ENCODE results near the gene PRPF6. TPM values are rescaled to one million over a fixed set of nuclear protein-coding genes. Genes with fewer than 3 reads are reported as not detected.
A peak's percentile ranks its signal among the peaks of the same experiment; 100 is the strongest.

PRPF6 gene
- total and polyA plus RNA-seq, 2 donors (not counting 3 experiments of a cell fraction or from before 2014, with no cell fraction given): 35.3 to 67.4 TPM

- H3K36me3 ChIP-seq (ENCODE audit: control insufficient read depth in 2 of 2, extremely low read depth in 1 of 2, insufficient read depth in 2 of 2, low read length in 2 of 2): peaks cover 8 to 42% of the 10 kb centered on the region in 2 experiments
Measured at GRCh38 chr20:63942969-63943807, 37.7 kb upstream of the PRPF6 start.

GRCh38 chr20:63943808-63944077 is 37.2 kb upstream of the PRPF6 start:
- no TSS peak for BruUV-seq (replicated peaks)
- H3K9me1 ChIP-seq (replicated peaks; ENCODE audit: control insufficient read depth, extremely low read depth, insufficient read depth, low read length): no peaks in the 10 kb centered on the region
- H3K9me3 ChIP-seq (replicated peaks; ENCODE audit: control insufficient read depth, insufficient read depth, low read length): no peaks in the 10 kb centered on the region
- no peaks in the 10 kb centered on the region for H3K27me3 ChIP-seq (ENCODE audit: control insufficient read depth in 2 of 2, insufficient read depth in 2 of 2, low read length in 2 of 2)
- dilution Hi-C loops (cut with MboI; ENCODE audit: extremely low pct_ligation_motif_present, low sequenced_read_pairs): no loop called here
- FAIRE-seq (no peak), DNase-seq (ENCODE audit: low read depth, low spot score) (no peak)
- H3K27ac ChIP-seq (ENCODE audit: insufficient read depth, low read depth, low read length): no peak overlapping the region
- H4K20me1 ChIP-seq (replicated peaks; ENCODE audit: control insufficient read depth, extremely low read depth, insufficient read depth, low read length): no peaks in the 10 kb centered on the region
- peaks cover 8 to 42% of the 10 kb centered on the region in 2 experiments for H3K36me3 ChIP-seq (ENCODE audit: control insufficient read depth in 2 of 2, extremely low read depth in 1 of 2, insufficient read depth in 2 of 2, low read length in 2 of 2)
- TF ChIP-seq CTCF (IDR thresholded peaks at IDR 0.05; ENCODE audit: extremely low read depth in 1 of 2, insufficient read depth in 1 of 2, low read depth in 1 of 2, low read length in 2 of 2) (no peak), GATA2 (IDR thresholded peaks at IDR 0.05; ENCODE audit: insufficient read depth, insufficient read length, low read depth, low read length) (no peak), JUN (IDR thresholded peaks at IDR 0.05; ENCODE audit: borderline replicate concordance, insufficient read depth, insufficient read length, low read depth) (no peak), POLR2A (IDR thresholded peaks at IDR 0.05; ENCODE audit: low read depth, low read length) (no peak), MAX (IDR thresholded peaks at IDR 0.05; ENCODE audit: insufficient read depth, insufficient read length) (no peak), FOS (IDR thresholded peaks at IDR 0.05; ENCODE audit: borderline replicate concordance, insufficient read depth, low read length) (no peak), MYC (IDR thresholded peaks at IDR 0.05; ENCODE audit: low read depth, low read length) (no peak), EZH2 (IDR thresholded peaks at IDR 0.05; ENCODE audit: borderline replicate concordance, low read depth, low read length, severe bottlenecking) (no peak), POLR2AphosphoS5 (IDR thresholded peaks at IDR 0.05; ENCODE audit: insufficient read depth, low read depth, low read length) (no peak)
- H3K4me1 ChIP-seq (ENCODE audit: control insufficient read depth, extremely low read depth, insufficient read depth, low read length): peaks cover 20% of the 10 kb centered on the region
- POLR2A ChIA-PET: no interaction called here
- H2AFZ ChIP-seq (ENCODE audit: low read depth, low read length): no peak overlapping the region
- H3K79me2 ChIP-seq (ENCODE audit: control insufficient read depth, insufficient read depth, low read length): peaks cover 16% of the 10 kb centered on the region
- H3K4me3 ChIP-seq (replicated peaks in 1 of 3; ENCODE audit: insufficient read depth in 1 of 3, low read depth in 1 of 3, low read length in 3 of 3): no peak overlapping the region
- intact Hi-C loops (cut with micrococcal nuclease): no loop called here
- CTCF ChIA-PET: interaction anchor here (0.7 kb wide), 1 partner anchor 16 kb away, joined by 3 read pairs; no protein-coding TSS in a partner anchor
- no peak overlapping the region for H3K9ac ChIP-seq (replicated peaks; ENCODE audit: extremely low read depth, insufficient read depth, low read length)
- H3K4me2 ChIP-seq (ENCODE audit: insufficient read depth, low read length): no peak overlapping the region

More at GRCh38 chr20:63942969-63943807, 37.7 kb upstream of the PRPF6 start:
- Histone ChIP-seq H3K27ac (ENCODE audit: insufficient read depth, low read depth, low read length) (no peak overlapping the region), H3K4me1 (ENCODE audit: control insufficient read depth, extremely low read depth, insufficient read depth, low read length) (peaks cover 17% of the 10 kb centered on the region), H2AFZ (ENCODE audit: low read depth, low read length) (no peak overlapping the region), H3K79me2 (ENCODE audit: control insufficient read depth, insufficient read depth, low read length) (peaks cover 15% of the 10 kb centered on the region), H3K9ac (replicated peaks; ENCODE audit: extremely low read depth, insufficient read depth, low read length) (no peak overlapping the region), H3K9me3 (replicated peaks; ENCODE audit: control insufficient read depth, insufficient read depth, low read length) (no peaks in the 10 kb centered on the region), H3K4me3 (replicated peaks in 1 of 3; ENCODE audit: insufficient read depth in 1 of 3, low read depth in 1 of 3, low read length in 3 of 3) (no peak overlapping the region), H3K27me3 (ENCODE audit: control insufficient read depth in 2 of 2, insufficient read depth in 2 of 2, low read length in 2 of 2) (no peaks in the 10 kb centered on the region), H4K20me1 (replicated peaks; ENCODE audit: control insufficient read depth, extremely low read depth, insufficient read depth, low read length) (no peaks in the 10 kb centered on the region), H3K4me2 (ENCODE audit: insufficient read depth, low read length) (no peak overlapping the region), H3K9me1 (replicated peaks; ENCODE audit: control insufficient read depth, extremely low read depth, insufficient read depth, low read length) (no peaks in the 10 kb centered on the region)
- TF ChIP-seq POLR2A (IDR thresholded peaks at IDR 0.05; ENCODE audit: low read depth, low read length): peak; percentile 20
- no peak for TF ChIP-seq GATA2 (IDR thresholded peaks at IDR 0.05; ENCODE audit: insufficient read depth, insufficient read length, low read depth, low read length)
- no TSS peak for BruUV-seq (replicated peaks)
- POLR2A ChIA-PET: no interaction called here
- no peak for DNase-seq (ENCODE audit: low read depth, low spot score)
- CTCF ChIA-PET: interaction anchor here (0.7 to 1.1 kb wide), 2 partner anchors 15 to 157 kb away, joined by 3 read pairs; no protein-coding TSS in a partner anchor
- peak; percentile 43 for FAIRE-seq
- dilution Hi-C loops (cut with MboI; ENCODE audit: extremely low pct_ligation_motif_present, low sequenced_read_pairs): no loop called here
- intact Hi-C loops (cut with micrococcal nuclease): loop anchor here (1.0 kb wide), 1 partner anchor 423 kb away; the partner anchor contains the start of gene PPDPF
